GM18526 (cell line): ENCODE data around the gene SFRP5.

Experiments
- POLR2A ChIP-seq: IDR thresholded peaks from 3 replicates; pipeline ENCODE4 v1.6.1; 2011; ENCODE audit not compliant: insufficient read length; ENCODE audit errors: extremely low read depth

The SFRP5 gene

GRCh38 chr10:97737770-97738265 lies 34.0 kb downstream of the SFRP5 start:
- TF ChIP-seq POLR2A = no peak

- TF ChIP-seq POLR2A = peak; percentile 91
Observed at GRCh38 chr10:97736902-97737769, 34.7 kb downstream of the SFRP5 start, which contains the start of gene ZFYVE27. ZFYVE27 (plus strand) TSS chr10:97737128; CDS start chr10:97738478, 1,350 bp downstream.

GRCh38 chr10:97736403-97736901 lies 35.3 kb downstream of the SFRP5 start:
- TF ChIP-seq POLR2A = no peak

- no peak for TF ChIP-seq POLR2A
Observed at GRCh38 chr10:97734021-97734420, 37.8 kb downstream of the SFRP5 start.

GRCh38 chr10:97733256-97733655 lies 38.5 kb downstream of the SFRP5 start:
- no peak for TF ChIP-seq POLR2A

GRCh38 chr10:97732052-97732359 lies 39.8 kb downstream of the SFRP5 start:
- no peak for TF ChIP-seq POLR2A

- TF ChIP-seq POLR2A = no peak
Observed at GRCh38 chr10:97731346-97732051, 40.3 kb downstream of the SFRP5 start.

GRCh38 chr10:97729014-97729413 lies 42.8 kb downstream of the SFRP5 start:
- no peak for TF ChIP-seq POLR2A

GRCh38 chr10:97726636-97727178 lies 45.1 kb downstream of the SFRP5 start:
- TF ChIP-seq POLR2A = no peak

GRCh38 chr10:97724341-97724941 lies 47.4 kb downstream of the SFRP5 start:
- TF ChIP-seq POLR2A = no peak

GRCh38 chr10:97723001-97723400 lies 48.8 kb downstream of the SFRP5 start:
- TF ChIP-seq POLR2A = no peak

- no peak for TF ChIP-seq POLR2A
Observed at GRCh38 chr10:97721871-97722780, 49.7 kb downstream of the SFRP5 start.

GRCh38 chr10:97719602-97720001 lies 52.2 kb downstream of the SFRP5 start:
- no peak for TF ChIP-seq POLR2A

GRCh38 chr10:97718659-97719142 lies 53.1 kb downstream of the SFRP5 start:
- no peak for TF ChIP-seq POLR2A
